Measurements from ENCODE around the gene DLGAP4. TPM values are rescaled to one million over a fixed set of nuclear protein-coding genes. Genes with fewer than 3 reads are reported as not detected.

The DLGAP4 gene
- total RNA-seq, 1 donor from 2014 or later = 47.4 TPM

DNA sequence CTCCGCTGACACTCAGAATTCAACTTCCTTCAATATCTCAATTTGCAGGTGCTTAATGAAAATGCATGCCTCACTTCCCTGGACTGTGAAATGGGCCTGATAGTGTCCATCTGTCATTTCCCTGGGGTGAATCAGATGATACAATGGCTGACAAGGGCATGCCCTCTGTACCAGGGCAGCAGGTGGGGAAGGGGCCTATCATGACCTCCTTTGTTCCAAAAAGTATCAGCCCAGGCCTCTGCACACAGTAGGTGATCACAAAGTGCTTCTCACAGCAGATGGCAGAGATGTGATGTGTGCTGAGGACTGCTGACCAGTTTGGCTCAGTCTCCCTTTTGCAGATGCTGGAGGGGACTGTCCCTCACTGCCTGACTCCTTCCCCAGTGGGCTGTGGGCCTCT lies 44.3 kb downstream of the DLGAP4 start:
- no peak for DNase-seq (ENCODE audit: low read depth)

GRCh38 chr20:36351937-36352336 lies 45.8 kb downstream of the DLGAP4 start:
- DNase-seq (ENCODE audit: low read depth) = no peak

DNA sequence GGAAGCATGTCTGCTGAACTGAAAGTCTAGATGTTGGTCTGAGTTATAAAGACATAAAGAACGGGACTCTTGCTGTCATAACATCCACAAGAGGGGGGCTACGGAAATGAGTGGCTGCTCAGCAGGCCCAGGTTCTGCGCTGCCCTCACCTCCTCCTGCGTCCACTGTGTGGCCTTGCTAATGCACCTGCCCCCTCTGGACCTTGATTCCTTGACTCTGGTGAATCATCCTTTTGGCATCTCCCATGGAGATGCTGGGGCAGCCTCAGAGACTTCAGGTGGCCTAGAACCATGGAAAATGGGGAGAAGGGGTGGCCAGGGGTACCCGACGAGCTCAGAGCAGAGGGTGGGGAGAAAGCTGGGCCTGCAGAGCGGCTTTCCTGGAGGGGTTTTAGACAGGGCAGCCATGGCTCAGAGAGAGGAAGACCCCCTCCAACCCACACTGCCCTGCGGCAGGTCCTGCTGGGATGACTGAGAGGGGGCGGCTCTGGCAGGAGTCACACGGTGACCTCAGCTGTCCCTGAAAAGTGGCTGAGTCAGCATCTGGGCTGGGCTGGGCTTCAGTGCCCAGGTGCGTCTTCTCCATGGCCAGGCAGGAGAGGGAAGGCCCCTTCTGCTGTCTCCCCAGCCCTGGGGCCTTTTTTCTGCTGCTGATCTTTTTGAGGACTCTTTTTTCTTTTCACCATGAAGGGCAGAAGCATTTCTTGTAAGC lies 46.9 kb downstream of the DLGAP4 start:
- DNase-seq (ENCODE audit: low read depth) = no peak

DNA sequence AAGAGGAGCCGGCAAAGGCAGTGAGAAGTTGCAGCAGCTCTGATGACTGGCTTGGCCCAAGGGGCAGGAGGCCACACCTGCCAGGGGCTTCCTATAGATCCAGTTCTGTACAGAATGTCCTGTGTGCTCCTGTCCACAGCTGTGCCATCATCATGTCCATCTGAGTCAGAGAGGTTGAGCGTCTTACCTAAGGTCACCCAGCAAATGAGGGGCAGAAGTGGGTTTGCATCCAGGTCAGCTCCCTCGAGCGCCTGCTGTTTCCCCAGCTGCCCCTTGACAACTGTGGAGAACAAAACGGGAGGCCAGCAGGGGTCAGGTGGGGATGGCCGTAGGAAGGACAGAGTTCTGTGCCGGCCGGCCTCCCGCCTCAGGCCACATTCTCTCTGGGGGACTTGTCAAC lies 47.6 kb downstream of the DLGAP4 start:
- no peak for DNase-seq (ENCODE audit: low read depth)

GRCh38 chr20:36355469-36356171 lies 49.5 kb downstream of the DLGAP4 start:
- no peak for DNase-seq (ENCODE audit: low read depth)

DNA sequence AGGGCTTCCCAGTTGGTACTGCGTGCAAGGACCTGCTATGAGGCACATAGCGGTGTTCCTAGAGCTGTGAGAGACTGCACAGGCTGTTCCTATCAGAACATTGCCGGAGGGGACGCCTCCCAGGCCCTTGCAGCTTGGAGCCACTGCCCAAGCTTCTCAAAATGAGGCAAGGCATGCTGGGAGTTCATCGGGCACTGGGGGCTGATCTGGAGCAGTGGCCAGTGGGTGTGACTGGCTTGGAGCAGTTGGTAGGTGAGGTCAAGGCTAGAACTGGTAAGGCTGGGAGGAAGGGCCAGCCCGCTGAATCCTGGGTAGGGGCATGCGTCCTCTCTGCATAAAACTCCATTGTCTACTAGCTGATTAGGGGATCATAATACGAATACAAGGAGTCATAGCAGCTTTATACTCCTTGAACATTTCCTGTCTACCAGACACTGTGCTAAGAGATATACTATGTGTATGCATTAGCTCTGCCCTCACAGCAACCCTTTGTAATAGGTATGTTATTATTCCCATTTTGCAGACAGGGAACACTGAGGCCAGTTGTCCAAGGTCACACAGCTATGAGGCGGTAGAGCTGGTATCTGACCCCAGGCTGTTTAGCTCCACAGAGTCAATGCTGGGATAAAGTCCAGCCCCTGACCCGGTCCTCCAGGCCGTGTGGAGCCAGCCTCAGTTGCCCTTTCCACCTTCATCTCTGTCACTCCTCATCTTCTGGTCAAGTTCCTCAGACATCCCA lies 53.7 kb downstream of the DLGAP4 start:
- no peak for DNase-seq (ENCODE audit: low read depth)

DNA sequence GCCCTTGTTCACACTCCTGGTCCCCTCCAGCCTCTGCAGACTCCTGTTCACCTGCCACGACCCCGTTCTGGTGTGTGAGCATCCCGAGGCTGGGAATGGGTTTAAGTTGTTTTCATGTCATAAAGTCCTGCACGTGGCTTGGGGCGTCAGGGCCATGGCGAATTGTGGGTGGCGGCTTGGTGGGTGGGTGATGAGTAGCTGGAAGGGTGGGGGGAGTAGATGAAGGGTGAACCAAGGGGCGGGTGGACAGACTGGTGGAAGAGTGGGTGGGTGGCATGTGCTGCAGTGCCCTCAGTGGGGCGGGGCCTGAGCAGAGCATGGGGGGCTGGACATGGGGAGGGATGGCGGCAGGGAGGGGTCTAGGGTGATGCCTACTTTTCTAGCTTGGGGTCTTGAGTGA lies 54.3 kb downstream of the DLGAP4 start:
- no peak for DNase-seq (ENCODE audit: low read depth)

- no peak for DNase-seq (ENCODE audit: low read depth)
These were observed 55.3 kb downstream of the DLGAP4 start for GRCh38 chr20:36361406-36361805.

DNA sequence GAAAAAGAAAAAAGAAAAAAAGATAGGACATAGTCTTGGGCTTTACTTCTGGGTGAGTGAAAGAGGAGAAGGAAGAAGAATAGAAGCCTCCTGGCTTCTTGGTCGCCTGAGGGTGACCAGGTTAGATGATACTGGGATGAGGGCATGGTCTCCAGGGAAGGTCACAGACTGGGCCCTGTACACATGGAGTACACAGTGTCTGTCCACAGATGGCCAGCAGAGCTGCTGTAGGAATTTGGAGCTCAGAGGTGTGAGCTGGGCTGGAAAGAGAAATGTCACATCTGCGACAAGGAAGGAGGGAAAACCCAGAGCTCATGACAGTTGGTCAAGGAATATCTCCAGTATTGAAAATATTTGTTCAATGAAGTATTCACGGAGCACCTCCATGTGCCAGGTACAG lies 56.1 kb downstream of the DLGAP4 start:
- no peak for DNase-seq (ENCODE audit: low read depth)

DNA sequence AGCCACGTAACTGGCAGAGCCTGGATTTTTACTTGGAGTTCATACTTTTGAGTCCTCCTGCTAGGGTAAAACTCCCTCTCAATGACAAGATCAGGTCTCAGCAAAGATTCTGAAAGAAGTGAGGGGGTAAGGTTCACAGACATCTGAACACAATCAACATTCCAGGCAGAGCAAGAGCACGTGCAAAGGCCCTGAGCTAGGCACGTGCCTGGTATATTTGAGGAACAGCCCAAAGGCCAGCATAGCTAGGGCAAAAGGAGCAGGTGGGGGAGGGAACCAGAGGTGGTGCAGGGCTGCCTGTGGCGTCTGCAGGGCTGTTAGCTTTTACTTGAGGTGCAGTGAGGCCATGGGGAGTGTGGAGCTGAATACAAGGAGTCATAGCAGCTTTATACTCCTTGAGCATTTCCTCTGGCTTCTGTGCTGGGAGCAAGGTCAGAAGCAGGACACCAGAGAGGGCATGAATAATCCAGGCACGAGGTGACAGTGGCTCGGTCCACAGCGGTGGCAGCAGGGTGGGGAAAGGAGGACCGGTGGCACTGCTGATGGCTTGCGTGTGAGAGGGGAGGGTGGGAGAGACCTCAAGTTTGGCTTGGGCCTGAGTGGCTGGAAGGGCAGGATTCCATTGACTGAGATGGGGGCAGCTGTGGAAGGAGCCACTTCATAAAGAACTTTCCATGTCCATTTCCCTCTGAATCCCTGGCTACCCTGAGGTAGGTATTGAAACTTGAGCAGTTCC lies 57.0 kb downstream of the DLGAP4 start:
- DNase-seq (ENCODE audit: low read depth) = no peak

DNA sequence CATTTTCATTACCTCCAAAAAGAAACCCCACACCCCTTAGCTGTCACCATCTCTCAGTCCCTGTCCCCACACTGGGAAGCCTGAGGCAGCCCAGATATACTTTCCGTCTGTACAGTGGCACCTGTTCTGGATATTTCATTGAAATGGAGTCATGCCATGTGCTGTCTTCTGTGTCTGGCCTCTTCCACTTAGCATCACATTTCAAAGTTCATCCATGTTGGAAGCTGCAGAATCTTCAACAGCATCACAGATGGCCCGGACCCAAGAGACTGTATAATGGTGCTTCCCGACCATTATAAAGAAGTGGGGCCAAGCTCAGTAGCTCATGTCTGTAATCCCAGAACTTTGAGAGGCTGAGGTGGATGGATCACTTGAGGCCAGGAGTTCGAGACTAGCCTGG lies 58.4 kb downstream of the DLGAP4 start:
- DNase-seq (ENCODE audit: low read depth) = no peak

GRCh38 chr20:36366623-36367369 lies 60.7 kb downstream of the DLGAP4 start:
- DNase-seq (ENCODE audit: low read depth) = no peak

DNA sequence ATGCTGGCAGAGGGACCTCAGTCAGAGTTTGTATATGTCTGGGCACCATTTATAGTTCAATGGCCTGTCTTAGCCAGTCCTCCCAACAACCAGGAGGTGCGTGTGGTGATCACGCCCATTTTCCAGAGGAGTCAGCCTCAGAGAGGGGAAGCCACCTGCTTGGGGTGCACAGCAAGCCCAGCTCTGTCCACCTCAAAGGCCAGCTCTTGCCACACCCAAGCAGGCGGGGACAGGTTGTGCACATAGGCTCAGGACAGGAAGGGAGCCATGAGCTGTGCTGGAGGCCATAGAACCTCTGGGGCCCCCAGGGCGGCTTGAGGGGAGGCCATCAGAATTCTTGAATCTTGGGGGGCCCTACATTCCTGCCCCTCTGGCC lies 61.2 kb downstream of the DLGAP4 start:
- DNase-seq (ENCODE audit: low read depth) = no peak

GRCh38 chr20:36367907-36368799 lies 62.0 kb downstream of the DLGAP4 start:
- no peak for DNase-seq (ENCODE audit: low read depth)

- no peak for DNase-seq (ENCODE audit: low read depth)
These were observed 62.7 kb downstream of the DLGAP4 start for GRCh38 chr20:36368869-36369268.

DNA sequence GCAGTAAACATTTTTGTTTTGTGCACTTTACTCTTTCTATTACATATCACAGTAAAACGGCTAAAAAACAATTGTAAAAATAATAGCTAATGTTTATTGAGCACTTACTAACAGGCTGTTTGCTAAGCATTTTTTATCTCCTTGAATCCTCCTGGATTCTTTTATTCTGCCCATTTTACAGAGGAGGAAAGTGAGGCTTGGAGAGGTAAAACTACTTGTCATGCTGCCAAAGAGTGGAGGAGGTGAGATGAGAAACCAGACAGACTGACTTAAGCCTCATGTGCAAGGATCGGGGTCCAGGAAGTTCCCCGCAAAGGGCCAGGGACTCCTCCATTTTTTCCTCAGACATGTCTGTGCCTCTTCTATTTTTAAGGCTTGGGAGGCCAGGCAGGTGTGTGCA lies 63.6 kb downstream of the DLGAP4 start:
- no peak for DNase-seq (ENCODE audit: low read depth)

GRCh38 chr20:36370991-36371790 lies 65.1 kb downstream of the DLGAP4 start:
- DNase-seq (ENCODE audit: low read depth) = no peak

DNA sequence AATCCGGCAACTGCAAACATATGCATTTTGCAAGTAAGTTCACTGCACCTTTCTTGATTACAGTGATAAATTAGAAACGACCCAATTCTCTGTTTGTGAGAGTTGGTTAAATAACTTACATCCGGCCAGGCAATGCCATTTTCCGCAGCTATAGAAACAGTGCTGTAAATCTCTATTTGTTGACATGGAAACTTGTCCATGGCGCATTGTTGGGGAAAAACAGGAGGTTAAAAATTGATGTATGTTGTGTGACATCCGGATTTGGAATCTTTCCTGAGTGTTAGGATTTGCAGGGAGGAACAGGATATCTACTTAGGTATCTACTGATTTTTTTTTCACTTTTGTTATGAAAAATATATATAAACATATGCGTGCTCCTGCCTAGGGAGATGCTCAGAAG lies 66.5 kb downstream of the DLGAP4 start:
- DNase-seq (ENCODE audit: low read depth) = no peak

- no peak for DNase-seq (ENCODE audit: low read depth)
These were observed 67.0 kb downstream of the DLGAP4 start for GRCh38 chr20:36373089-36373488.

DNA sequence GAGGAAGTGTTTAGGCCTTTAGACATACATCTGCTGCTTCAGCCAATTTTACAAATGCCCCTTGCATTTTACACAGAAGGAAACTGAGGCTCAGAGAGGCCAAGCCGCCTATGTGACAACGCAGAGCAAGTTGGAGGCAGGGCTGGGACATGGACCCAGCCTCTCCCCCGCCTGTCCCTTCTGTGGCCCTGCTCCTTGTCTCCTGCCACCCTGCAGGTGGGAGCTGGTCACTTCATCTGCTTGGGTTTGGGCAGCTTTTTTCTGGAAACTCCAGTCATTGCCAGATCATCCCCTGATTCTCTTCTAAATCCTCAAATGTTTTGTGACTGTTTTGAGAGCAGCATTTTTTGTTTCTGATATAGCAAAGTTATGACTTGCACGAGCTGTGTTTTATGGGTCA lies 68.9 kb downstream of the DLGAP4 start:
- DNase-seq (ENCODE audit: low read depth) = no peak

Data from renal cortical epithelial cell (primary cell).